ENCODE data around the gene NCOA5.
A peak's percentile ranks its signal among the peaks of the same experiment; 100 is the strongest.

NCOA5 gene

DNA sequence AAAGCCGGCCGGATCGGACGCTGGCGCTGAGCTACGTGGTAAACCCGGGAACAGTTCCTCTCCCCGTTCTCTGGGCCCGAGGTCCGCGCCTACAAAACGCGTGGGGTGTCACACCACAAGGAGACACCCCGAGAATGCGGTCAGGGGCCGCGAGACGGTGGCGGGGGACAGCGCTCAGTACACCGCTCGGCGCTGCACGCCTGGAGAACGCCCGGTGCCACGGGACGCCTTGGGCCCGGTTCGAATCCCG is 670 bp downstream of the NCOA5 start:
- DNase-seq: no peak

DNA sequence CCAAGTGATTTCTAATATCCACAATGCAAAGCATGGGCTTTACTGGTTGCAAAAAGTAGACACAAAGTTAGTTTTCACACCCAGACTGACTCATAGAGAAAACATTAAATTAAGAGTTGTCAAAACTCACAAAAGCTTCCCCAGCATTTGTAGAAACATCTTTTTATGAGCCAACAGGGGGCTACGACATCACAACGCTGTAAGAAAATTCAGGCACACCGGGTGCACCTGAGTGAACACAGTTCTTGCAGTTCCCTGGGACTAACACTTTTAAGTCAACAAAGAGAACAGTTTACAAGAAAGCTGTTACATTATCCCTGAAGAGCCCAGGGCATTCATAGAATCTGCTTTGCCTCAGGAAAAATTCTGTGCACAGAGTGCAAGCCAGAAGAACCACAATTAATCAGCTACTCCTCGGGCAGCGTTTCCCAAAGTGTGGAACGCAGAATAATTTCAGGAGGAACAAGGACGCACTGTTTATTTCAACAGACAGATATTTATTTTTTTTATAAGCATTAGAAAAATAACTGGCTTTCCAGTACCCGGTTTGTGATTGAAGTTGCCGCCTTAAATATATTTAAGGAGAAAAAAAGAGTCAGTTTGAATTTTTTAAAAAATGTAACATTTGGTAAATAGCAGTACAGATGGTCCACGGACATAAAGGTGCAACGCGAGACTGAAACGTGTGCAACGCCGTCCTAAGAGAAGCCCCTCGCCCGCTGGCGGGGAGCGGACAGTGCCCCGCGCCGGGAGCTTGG is 1.2 kb downstream of the NCOA5 start:
- no peak for DNase-seq

DNA sequence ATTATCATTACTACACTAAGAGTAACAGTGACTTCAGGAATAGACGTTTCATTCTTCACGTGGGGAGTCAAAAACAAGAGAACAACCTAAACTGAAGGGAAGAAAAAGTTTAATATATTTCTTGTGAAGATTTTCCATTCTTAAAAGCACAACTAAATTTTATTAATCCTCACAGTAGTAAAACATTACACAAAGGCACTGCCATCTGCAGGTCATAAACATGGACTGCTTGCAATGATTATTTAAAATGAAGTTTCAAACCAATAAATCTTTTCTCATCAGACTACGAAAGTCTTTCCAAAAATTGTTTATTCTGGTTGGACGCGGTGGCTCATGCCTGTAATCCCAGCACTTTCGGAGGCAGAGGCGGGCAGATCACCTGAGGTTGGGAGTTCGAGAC is 2.6 kb downstream of the NCOA5 start:
- DNase-seq: no peak

DNA sequence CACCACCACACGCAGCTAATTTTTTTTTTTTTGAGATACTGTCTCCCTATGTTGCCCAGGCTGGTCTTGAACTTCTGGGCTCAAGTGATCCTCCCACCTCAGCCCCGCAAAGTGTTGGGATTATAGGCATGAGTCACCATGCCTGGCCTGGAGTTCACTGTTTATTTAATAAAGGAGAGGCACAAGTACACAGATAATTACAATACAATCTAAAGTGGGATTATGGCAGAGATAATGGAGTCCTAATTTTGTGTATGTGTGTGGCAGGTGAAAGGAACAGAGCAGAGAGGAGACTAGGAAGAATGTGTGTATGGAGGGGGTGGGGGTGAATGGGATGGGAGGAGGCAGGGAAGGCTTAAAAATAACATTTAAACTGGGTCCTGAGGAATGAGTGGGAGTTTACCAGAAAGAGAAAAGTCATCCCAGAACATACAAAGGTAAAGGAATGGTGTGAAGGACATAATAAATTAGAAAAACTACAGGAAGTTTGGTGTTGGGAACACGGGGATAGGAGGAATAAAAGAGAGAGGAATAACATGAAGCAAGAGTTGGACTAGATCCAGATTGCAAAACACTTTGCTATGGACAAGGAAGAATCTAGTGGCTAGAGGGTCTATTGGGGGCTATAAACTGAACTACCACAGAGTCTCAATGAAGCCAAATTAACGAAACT is 4.4 kb downstream of the NCOA5 start:
- DNase-seq: peak; percentile 16

DNA sequence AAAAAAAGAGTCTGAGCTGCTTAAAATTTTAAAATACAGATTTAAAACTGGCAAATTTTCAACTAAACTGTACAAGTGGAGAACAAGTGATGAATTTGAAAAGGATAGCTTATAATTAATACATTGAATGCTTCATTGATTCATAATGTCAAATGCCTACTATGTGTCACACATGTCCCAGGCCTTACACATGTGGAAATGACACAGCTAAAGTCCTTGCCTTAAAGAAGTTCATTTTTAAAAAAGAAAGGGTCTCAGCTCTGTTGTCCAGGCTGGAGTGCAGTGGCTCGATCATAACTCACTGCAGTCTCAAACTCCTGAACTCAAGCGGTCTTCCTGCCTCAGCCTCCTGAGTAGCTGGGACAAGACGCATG is 5.0 kb downstream of the NCOA5 start:
- no peak for DNase-seq

DNA sequence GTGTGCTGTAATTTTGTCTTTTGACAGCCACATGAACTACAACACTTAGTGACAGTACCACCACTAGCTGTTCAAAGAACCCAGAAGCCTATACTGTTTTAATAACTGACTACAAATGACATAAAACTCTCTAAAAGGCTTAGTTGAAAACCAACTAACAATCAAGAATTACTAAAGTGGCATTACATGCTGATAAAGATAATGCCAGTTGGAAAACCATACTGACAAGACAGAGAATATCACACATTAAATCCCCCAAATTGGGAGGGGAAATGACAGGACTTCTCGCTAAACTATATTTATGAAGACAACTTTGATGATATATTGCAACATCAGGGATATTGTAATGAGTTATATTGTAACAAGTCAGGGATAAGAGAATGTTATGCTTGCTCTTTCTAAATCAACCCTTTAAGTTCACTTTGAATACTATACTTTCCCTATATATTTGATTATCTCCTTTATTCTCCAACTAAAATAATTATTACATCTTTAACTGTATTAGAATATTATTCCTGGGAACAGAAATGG is 6.2 kb downstream of the NCOA5 start:
- no peak for DNase-seq

DNA sequence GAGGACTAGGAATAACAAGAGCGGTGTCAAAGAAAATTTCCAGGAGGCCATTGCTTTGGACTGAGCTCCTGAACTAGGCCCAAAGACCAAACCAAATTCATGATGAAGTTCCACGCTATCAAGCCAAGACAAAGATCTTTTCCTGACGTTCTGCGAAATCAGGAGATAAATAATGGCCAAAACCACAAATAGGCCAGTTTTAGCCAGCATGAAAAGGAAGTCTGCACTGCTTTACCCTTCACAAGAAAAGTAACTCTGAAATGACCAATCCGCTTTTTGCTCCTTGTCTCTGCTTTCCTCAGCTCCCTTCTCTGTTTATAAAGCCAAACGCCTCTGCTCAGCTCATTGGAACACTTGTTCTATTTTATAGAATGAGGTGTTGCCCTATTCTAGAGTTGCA is 6.7 kb downstream of the NCOA5 start:
- no peak for DNase-seq

DNA sequence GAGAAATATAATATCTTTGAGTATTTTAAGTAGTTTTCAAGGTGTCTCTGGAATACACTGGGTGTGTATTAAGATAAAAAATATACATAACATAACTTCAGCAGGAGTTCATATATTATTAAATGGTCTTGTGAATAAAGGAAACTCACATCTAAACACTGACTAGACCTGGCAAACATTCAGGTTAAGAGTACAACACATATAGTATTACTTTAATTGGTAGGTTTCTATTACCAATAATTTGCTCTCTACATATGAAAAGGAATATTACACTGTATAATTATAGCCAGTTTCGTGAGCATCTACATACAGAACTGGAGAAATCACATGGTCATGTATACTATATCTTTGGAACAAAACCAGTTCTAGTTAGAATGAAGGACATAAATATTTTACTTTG is 8.7 kb downstream of the NCOA5 start:
- no peak for DNase-seq

DNA sequence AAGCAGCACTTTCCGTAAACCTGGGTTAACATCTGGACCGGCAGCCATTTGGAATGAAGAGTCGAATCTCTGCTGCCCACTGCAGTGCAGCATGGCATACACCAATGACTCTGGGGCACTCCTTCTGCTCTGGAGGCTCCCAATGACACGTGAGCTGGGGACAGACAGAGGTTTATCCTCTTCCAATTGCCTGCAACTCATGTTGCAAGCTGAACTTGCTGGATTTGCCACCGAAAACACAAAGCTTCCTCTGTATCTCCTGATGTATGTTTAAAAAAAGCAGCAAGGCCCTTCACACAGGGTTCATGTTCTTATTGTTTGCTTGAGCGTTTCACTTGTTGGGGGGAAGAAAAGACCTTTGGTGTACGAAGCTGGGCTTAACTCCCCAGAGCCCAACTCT is 10.8 kb downstream of the NCOA5 start:
- DNase-seq: no peak

DNA sequence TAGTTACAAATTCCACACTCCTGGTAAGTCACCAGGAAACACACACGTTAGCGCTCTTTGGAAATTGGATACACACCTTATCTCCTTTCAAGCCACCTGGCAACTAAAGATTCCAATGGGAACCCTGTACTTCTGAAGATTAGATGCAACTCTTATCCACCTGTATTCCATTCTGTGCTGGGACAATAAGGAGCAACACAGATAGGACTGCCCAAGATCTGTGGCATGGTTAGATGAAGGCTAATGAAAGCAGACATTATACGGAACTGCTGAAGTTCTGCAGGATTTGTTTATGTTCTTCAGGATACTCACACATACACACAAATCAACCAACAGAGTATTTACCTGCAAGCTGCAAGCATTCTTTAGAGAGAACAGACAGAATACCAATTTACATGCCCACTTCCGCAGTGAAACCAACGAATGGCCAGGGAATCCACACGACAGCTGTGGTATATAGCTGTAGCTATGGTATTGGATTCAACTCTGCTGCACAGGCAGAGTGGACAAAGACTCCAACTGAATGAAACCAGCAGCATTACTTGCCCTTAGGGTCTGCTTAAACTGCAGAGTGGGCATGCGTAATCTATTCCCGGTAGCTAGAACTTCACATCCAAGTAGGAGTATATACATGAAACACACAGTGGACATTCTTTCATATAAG is 12.0 kb downstream of the NCOA5 start:
- DNase-seq: no peak

DNA sequence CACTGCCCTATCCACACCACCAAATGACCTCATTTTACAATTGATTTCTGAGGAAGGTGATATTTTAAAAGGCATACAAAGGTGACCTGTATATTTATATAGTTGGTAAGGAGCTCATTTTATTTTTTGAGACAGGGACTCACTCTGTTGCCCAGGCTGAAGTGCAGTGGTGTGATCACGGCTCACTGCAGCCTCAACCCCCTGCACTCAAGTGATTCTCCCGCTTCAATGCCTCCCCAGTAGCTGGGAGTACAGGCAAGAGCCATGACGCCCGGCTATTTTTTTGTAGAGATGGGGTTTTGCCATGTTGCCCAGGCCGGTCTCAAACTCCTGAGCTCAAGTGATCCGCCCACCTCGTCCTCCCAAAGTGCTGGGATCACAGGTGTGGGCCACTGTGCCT is 13.0 kb downstream of the NCOA5 start:
- no peak for DNase-seq

DNA sequence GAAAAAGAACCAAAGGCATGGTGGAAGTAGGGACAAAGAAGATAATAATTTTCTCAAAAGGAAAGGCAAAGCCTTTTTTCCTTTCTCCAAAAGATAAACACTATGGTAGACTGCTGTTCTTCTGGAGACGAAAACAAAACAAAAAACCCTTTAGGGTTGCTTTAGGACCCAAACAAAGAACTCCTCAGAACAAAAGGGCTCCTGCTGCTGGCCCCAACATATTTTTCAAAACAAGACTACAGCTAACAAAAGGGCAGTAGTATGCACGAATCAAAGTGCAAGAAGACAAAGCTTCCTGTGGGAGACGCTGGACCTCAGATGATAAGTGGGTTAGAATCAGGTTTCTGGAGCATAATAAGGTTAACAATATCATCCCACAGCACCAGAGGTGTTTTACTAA is 15.8 kb downstream of the NCOA5 start:
- DNase-seq: no peak

DNA sequence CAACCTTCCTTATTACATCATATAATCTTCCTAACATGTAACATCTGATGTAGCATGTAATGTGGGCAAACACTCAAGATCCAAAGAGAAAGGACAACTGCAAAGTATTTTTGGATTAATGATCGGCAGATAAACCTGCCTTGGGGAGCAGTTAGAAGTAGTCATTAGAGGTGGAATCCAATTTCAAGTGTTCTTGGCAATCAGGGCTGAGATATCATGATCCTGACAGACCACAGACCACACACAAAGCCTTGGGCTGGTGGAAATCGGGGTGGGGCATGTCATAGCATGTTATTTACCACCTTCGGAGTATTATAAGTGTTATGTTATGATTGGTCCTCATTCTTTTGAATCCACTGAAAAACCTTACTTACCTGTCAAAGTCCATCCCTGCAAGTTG is 16.3 kb downstream of the NCOA5 start:
- DNase-seq: no peak

DNA sequence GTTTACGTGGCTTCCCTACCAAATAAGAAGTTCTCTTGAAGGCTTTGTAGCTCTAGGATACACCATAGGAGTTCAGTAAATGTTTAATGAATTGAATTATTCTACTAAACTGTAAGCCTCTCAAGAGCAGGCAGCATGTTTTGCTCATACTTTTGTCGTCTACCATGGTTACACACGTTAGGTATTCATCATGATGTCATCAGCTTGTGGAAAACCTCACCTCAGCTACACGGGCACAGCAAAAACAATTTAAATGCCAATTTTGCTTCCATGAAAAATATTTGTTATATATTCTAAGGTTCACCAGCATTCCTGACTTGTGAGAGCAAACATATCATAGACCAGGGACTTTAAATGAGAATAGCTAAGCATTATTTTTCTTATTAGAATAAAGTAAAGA is 16.7 kb downstream of the NCOA5 start:
- DNase-seq: no peak

DNA sequence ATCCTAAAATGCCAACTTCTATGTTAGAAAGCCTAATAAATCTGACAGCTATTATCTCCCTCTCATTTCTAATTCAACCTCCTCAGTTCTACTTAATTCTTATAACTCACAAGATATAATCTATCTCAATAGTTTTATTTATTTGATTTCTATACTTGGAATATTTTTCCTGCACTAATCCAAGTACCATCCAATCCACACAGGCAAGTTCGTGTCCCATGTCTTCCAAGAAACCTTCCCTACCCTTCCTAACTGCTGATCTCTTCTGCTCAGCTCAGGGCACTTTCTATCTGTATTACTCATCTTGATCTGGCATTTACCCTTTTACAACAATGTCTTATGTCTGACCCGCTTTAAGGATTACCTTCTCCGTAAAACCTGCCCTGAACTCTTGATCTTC is 18.2 kb downstream of the NCOA5 start:
- no peak for DNase-seq

DNA sequence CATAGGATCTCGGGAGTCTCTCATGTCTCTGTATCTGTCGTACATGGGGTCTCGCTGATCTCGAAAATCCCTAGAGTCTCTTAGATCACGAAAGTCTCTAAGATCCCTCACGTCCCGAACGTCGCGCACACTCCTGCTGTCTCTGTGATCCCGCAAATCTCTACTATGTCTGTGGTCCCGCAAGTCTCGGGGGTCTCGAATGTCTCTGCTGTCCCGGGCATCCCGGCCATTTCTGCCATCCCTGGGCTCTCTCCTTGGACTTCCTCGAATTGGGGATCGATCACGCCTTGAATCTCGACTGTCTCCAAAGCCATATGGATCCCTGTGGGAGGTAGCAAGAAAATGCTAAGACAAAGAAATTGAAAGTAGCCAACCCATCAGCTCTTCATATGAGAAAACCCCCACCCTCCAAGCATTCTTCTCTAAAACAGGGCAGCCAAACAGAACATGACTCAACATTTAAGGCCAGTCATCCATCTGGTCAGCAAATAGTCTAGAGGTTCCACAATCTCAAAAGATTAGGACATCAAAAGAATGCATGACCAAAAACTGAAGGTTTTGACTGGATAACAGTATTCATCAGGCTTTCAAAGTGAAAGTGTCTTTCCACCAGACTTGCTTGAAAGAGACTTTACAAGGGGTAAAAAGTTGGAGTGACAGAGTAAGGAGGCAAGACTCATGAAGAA is 19.4 kb downstream of the NCOA5 start:
- DNase-seq: peak; percentile 67

DNA sequence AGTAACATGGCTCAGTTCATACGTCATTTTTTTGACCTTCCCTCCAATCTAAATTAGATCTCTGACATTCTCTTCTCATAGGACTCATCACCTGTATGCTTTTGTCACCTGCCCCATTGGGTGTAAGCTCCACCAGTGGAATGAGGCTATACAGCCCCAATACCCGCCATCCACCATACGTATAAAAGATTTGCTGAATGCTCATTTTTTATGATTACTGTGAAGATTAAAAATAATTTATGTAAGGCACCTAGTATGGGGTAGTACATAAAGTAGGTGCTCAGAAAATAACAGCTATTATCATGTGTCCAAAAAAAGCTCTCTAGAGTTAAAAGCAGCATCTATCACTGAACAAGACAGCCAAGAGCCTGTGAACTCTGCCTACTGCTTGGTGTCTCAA is 24.1 kb downstream of the NCOA5 start:
- no peak for DNase-seq

DNA sequence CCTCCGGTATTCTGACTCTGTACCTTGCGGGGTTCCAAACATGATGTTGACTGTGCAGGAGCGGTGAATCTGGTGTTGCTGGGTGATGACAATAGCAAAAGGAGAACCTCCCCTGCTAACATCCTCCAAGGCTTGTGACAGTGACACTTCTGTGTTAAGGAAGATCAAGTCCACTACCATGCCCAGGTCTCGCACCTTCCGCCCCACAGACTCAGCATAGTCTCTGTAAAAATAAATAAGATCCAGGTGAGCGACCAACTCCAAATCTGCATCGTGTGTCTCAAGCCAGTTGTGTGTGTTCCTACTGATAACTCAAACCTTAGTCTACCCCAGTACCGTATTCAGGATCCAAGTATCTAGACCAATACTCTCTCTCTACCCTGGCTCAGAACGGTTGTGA is 24.8 kb downstream of the NCOA5 start:
- no peak for DNase-seq

DNA sequence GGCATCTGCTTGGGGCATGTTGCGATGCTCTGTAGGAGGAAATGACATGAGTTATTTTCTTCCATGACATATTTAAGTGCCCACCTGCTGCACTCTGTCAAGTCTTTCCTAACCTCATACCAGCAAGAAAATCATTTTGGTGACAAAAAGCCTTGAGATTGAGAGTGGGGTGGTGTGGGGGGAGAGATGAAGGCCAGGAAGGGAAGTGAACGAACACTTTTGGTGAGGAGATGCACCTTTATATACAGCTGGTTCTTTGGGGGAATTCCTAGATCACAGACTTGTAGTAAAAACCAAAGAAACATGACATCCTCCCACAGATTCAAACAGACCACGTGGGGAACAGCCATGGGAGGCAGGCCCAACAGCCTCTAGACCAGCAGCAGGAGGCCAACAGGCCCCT is 26.1 kb downstream of the NCOA5 start:
- no peak for DNase-seq

DNA sequence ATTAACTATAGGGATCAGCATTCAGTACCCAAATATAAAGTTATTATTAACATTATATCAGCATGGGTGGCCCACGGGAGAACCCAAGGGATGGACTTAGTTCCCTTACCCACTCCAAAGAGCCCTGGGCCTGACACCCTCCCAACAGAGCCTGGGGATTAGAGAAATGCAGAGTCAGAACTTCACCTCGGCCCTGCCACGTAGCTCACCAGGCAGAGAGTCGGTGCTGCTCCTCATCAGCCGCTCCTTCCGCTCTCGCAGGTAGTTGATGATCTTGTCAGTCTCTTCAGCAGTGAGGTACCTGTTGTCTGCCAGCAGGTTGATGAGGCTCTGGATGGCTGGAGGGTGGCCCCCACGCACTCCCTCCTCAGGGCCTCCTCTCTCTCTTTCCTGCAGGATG is 26.6 kb downstream of the NCOA5 start:
- no peak for DNase-seq

DNA sequence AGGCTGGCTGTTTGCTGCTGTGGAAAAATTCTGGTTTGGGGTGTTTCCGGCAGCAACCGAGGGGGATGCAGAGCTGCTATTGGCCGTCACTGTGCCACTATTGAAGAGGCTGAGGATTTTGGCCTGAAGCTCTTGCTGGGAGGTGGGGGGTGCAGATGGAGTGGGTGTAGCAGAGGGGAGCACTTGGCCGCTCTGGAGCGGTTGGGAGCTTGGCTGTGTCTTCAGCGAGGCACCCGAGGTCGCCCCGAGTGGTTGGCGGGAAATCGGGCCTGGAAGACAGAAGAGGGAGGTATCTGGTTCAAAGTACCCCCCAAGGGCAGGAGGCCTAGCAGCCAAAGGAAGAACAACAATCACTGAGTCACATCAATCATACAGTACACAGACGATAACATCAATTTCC is 27.1 kb downstream of the NCOA5 start:
- DNase-seq: no peak

DNA sequence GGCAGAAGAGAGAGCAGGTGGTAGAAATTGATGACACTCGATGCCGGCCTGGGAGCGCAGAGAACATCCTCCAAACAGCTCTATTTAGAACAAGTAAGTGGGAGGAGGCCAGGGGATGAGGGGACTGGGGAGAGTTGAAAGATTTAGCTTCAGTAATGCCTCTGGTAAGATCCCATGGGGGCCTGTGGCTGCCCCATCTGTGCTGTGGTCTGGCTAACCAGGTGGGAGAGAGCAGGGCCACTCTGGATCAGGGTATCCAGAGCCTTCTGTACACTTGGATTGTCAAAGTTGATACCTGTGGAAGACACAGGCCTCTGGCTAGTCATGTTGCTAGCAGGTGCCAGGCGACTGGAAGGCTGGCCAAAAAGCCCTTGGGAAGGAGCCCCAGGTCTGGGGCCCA is 27.6 kb downstream of the NCOA5 start:
- no peak for DNase-seq

DNA sequence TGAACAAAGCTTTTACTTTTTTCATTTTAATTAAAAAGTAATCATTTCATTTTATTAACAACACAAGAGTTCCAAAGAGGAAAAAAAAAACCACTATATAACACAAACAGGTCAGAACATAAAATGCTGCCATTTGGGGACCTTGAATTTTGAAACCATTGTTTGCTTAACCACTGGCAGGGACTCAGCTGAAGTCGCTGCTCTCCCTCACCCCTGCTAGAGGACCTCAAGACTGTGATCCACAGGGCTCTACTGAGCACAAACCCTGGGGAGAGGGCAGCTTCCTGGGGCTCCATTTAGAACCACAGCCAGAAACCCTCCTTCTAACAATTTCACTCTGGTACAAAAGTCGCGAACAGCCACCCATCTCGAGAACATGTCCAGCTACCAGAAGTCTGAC is 28.8 kb downstream of the NCOA5 start:
- DNase-seq: no peak
